HCT116 (cell line): Measurements from ENCODE around the gene TRPM5. TPM values are rescaled to one million over a fixed set of nuclear protein-coding genes. Genes with fewer than 3 reads are reported as not detected.

ENCODE experiments used
- ATAC-seq: fragments of 200-7000 bp; cut with Tn5 transposase; 2 replicates; pipeline ENCODE4 v1.9.1; 2020; ENCODE audit warnings: mild to moderate bottlenecking, moderate library complexity
- BruUV-seq: library from RNA; stranded (reverse); fragments of 400-500 nt; replicated peaks from 2 replicates; lab custom pipeline; 2021; lab: Mats Ljungman, UMichigan
- CTCF ChIA-PET: fragments of 300-600 bp; sonication (Branson Sonifier 250); formaldehyde crosslinking; loops from one replicate; lab custom pipeline; 2021; ENCODE audit warnings: antibody characterized with exemption; lab: Charles Lee
- POLR2A ChIA-PET: fragments of 300-600, 350-600 bp; sonication (Branson Sonifier 250); formaldehyde crosslinking; loops from one replicate; lab custom pipeline; 2021; ENCODE audit warnings: antibody characterized with exemption; lab: Charles Lee
- RAD21 ChIA-PET, 2 experiments: fragments of 300-600 bp; sonication (Branson Sonifier 250); formaldehyde crosslinking; loops; one replicate each; lab custom pipeline; 2023; ENCODE audit warnings: low total read pairs in 2 of 2; ENCODE audit not compliant: uncharacterized antibody in 2 of 2, unreplicated experiment in 2 of 2, low non-redundant PET in 1 of 2; lab: Charles Lee
- DNase-seq: peaks from one replicate; pipeline ENCODE4 v3.0.0-alpha.2; 2010; ENCODE audit warnings: low read depth, low spot score
- H2AFZ ChIP-seq: fragments of 200-600 bp; shearing (Covaris generic), sonication (generic); 2 replicates; pipeline ENCODE4 v1.6.1; 2017; ENCODE audit warnings: low read depth, mixed run types, mixed read lengths, antibody characterized with exemption, low read length; ENCODE audit not compliant: poor library complexity, severe bottlenecking
- H3K27ac ChIP-seq: 2 replicates; pipeline ENCODE4 v1.5.1; 2012; ENCODE audit warnings: low read depth, low read length
- H3K27me3 ChIP-seq: fragments of 200-600 bp; sonication (generic); 2 replicates; pipeline ENCODE4 v1.6.1; 2016; ENCODE audit warnings: mixed run types, low read length, mixed read lengths; ENCODE audit not compliant: insufficient read depth
- H3K36me3 ChIP-seq, 2 experiments: fragments of 200-500 bp in 1 of 2; fragments of 200-600 bp in 1 of 2; sonication (Bioruptor generic) in 1 of 2; sonication (generic) in 1 of 2; 2 replicates each; pipeline versions ENCODE4 v1.5.1 to v1.6.1; 2014 to 2016; ENCODE audit warnings: low read length in 2 of 2, inconsistent platforms in 1 of 2, mixed read lengths in 1 of 2, mixed run types in 1 of 2; ENCODE audit not compliant: insufficient read depth in 2 of 2, control insufficient read depth in 1 of 2
- H3K4me1 ChIP-seq, 2 experiments: fragments of 200-600 bp in 1 of 2; sonication (generic) in 1 of 2; 2 replicates each; pipeline versions ENCODE4 v1.5.1 to v1.6.1; 2012 to 2017; ENCODE audit warnings: low read length in 2 of 2, inconsistent platforms in 1 of 2, mild to moderate bottlenecking in 1 of 2, mixed read lengths in 1 of 2, mixed run types in 1 of 2, moderate library complexity in 1 of 2; ENCODE audit not compliant: insufficient read depth in 2 of 2, control insufficient read depth in 1 of 2
- H3K4me2 ChIP-seq: fragments of 200-600 bp; sonication (generic); 2 replicates; pipeline ENCODE4 v1.6.1; 2017; ENCODE audit warnings: mixed run types, low read length, mixed read lengths
- H3K4me3 ChIP-seq, 2 experiments: fragments of 200-600 bp in 1 of 2; sonication (generic) in 1 of 2; replicated peaks in 1 of 2; 2 replicates each; pipeline ENCODE4 v1.5.1; 2011 to 2016; ENCODE audit warnings: low read length in 2 of 2, control low read depth in 1 of 2, low read depth in 1 of 2, mild to moderate bottlenecking in 1 of 2, mixed read lengths in 1 of 2, mixed run types in 1 of 2
- H3K79me2 ChIP-seq: fragments of 200-600 bp; sonication (generic); 2 replicates; pipeline ENCODE4 v1.6.1; 2017; ENCODE audit warnings: mild to moderate bottlenecking, mixed run types, low read length, moderate library complexity, mixed read lengths; ENCODE audit not compliant: insufficient read depth
- H3K9ac ChIP-seq: fragments of 200-600 bp; sonication (generic); 2 replicates; pipeline ENCODE4 v1.6.1; 2016; ENCODE audit warnings: low read length, mixed read lengths
- H3K9me2 ChIP-seq: fragments of 200-600 bp; sonication (generic), shearing (Covaris generic); 2 replicates; pipeline ENCODE4 v1.6.1; 2017; ENCODE audit warnings: mixed run types, mild to moderate bottlenecking, moderate library complexity; ENCODE audit not compliant: insufficient read depth
- H3K9me3 ChIP-seq, 2 experiments: fragments of 200-500 bp in 1 of 2; fragments of 200-600 bp in 1 of 2; sonication (Bioruptor generic) in 1 of 2; sonication (generic) in 1 of 2; 2 replicates each; pipeline ENCODE4 v1.6.1; 2014 to 2017; ENCODE audit warnings: low read length in 2 of 2, mixed read lengths in 2 of 2, inconsistent platforms in 1 of 2, low read depth in 1 of 2, mild to moderate bottlenecking in 1 of 2, mixed run types in 1 of 2, moderate library complexity in 1 of 2; ENCODE audit not compliant: control insufficient read depth in 1 of 2, insufficient read depth in 1 of 2
- H4K20me1 ChIP-seq: fragments of 200-600 bp; sonication (generic), shearing (Covaris generic); 2 replicates; pipeline ENCODE4 v1.6.1; 2017; ENCODE audit warnings: mixed run types, mild to moderate bottlenecking, moderate library complexity; ENCODE audit not compliant: insufficient read depth
- CEBPB ChIP-seq: IDR thresholded peaks from 2 replicates; pipeline ENCODE4 v1.6.1; 2012; ENCODE audit warnings: low read depth
- EGR1 ChIP-seq: IDR thresholded peaks from 2 replicates; pipeline ENCODE4 v1.6.1; 2012; ENCODE audit warnings: low read depth
- ELF1 ChIP-seq: IDR thresholded peaks from 2 replicates; pipeline ENCODE4 v1.6.1; 2012; ENCODE audit warnings: low read depth, borderline replicate concordance
- EZH2phosphoT487 ChIP-seq: fragments of 200-600 bp; IDR thresholded peaks from 2 replicates; pipeline ENCODE4 v1.6.1; 2018; ENCODE audit warnings: antibody characterized with exemption, borderline replicate concordance
- FOSL1 ChIP-seq: IDR thresholded peaks from 2 replicates; pipeline ENCODE4 v1.6.1; 2012; ENCODE audit warnings: low read depth
- JUND ChIP-seq: IDR thresholded peaks from 2 replicates; pipeline ENCODE4 v1.6.1; 2012
- MAX ChIP-seq: IDR thresholded peaks from 2 replicates; pipeline ENCODE4 v1.6.1; 2012
- POLR2A ChIP-seq: IDR thresholded peaks from 2 replicates; pipeline ENCODE4 v1.7.0; 2011; ENCODE audit warnings: borderline replicate concordance; ENCODE audit not compliant: insufficient read depth, insufficient read length; ENCODE audit errors: extremely low read depth
- SIN3A ChIP-seq: IDR thresholded peaks from 2 replicates; pipeline ENCODE4 v1.6.1; 2012; ENCODE audit warnings: low read depth
- YY1 ChIP-seq: IDR thresholded peaks from 2 replicates; pipeline ENCODE4 v1.6.1; 2011; ENCODE audit warnings: low read length, low read depth, moderate library complexity, mild to moderate bottlenecking; ENCODE audit not compliant: insufficient replicate concordance; ENCODE audit errors: extremely low read depth
- ZFX ChIP-seq: fragments of 450-650 bp; IDR thresholded peaks from 2 replicates; pipeline ENCODE4 v1.6.1; 2017
- ZNF274 ChIP-seq: fragments of 200-500 bp; sonication (Bioruptor generic); IDR thresholded peaks from 2 replicates; pipeline ENCODE4 v1.6.1; 2014; ENCODE audit warnings: mild to moderate bottlenecking, low read depth, low read length, inconsistent platforms
- intact Hi-C: fragments of 100-400 bp; cut with micrococcal nuclease; formaldehyde crosslinking; loops from 2 replicates; pipeline ENCODE4 v1.10.0; 2022
- total RNA-seq: library from RNA; stranded (reverse); gene quantifications from one replicate; pipeline ENCODE4 v1.2.1, GENCODE V29; 2021; ENCODE audit not compliant: unreplicated experiment

TRPM5 gene
- total RNA-seq, 1 experiment from 2014 or later = 0.07 TPM

GRCh38 chr11:2461253-2461955 lies 17.1 kb upstream of the TRPM5 start:
- Histone ChIP-seq H3K4me2 (no peak overlapping the region), H3K36me3 (no peaks in the 10 kb centered on the region), H3K27ac (no peak overlapping the region), H3K9me3 (no peaks in the 10 kb centered on the region), H3K9ac (no peak overlapping the region), H3K27me3 (no peaks in the 10 kb centered on the region), H4K20me1 (no peaks in the 10 kb centered on the region), H3K79me2 (no peaks in the 10 kb centered on the region), H3K4me3 (no peak overlapping the region), H2AFZ (no peak overlapping the region), H3K9me2 (no peaks in the 10 kb centered on the region), H3K4me1 (peaks cover 18 to 27% of the 10 kb centered on the region in 2 experiments)
- DNase-seq = no peak
- intact Hi-C loops = no loop called here
- CTCF ChIA-PET = no interaction called here
- RAD21 ChIA-PET = no interaction called here
- TF ChIP-seq YY1 (no peak), POLR2A (no peak)
- POLR2A ChIA-PET = no interaction called here
- BruUV-seq = no TSS peak
- no peak for ATAC-seq

- CTCF ChIA-PET = no interaction called here
Measured at GRCh38 chr11:2460540-2461252, 16.4 kb upstream of the TRPM5 start.

More at GRCh38 chr11:2460540-2461252, 16.4 kb upstream of the TRPM5 start:
- no peak for ATAC-seq
- Histone ChIP-seq H2AFZ (no peak overlapping the region), H3K79me2 (no peaks in the 10 kb centered on the region), H3K4me2 (no peak overlapping the region), H3K36me3 (no peaks in the 10 kb centered on the region), H3K9me3 (no peaks in the 10 kb centered on the region), H3K4me1 (peaks cover 18 to 27% of the 10 kb centered on the region in 2 experiments), H3K9me2 (no peaks in the 10 kb centered on the region), H3K27ac (no peak overlapping the region), H3K27me3 (no peaks in the 10 kb centered on the region), H3K4me3 (no peak overlapping the region), H3K9ac (no peak overlapping the region), H4K20me1 (no peaks in the 10 kb centered on the region)
- ChIA-PET POLR2A (no interaction called here), RAD21 (no interaction called here)
- intact Hi-C loops = no loop called here
- TF ChIP-seq SIN3A (no peak), ELF1 (no peak), EGR1 (no peak), FOSL1 (no peak), MAX (no peak), ZNF274 (no peak), YY1 (no peak), JUND (no peak), ZFX (no peak), CEBPB (no peak), EZH2phosphoT487 (no peak)
- DNase-seq = no peak
- no TSS peak for BruUV-seq
